Psoas muscle (tissue), 8 donors: ENCODE measurements around the gene C11orf54. TPM values are rescaled to one million over a fixed set of nuclear protein-coding genes. Genes with fewer than 3 reads are reported as not detected.

Experiments
- ATAC-seq, 4 donors: fragments of 200-7000 bp; cut with Tn5 transposase; one replicate each; pipeline ENCODE4 v1.9.1; 2020; ENCODE audit warnings: moderate library complexity in 3 of 4, mild to moderate bottlenecking in 2 of 4
- DNase-seq, 2 donors: peaks; one replicate each; pipeline ENCODE4 v3.0.0-alpha.2; 2020
- H3K27ac ChIP-seq: fragments of 200-600 bp; one replicate; pipeline ENCODE4 v1.8.0; 2022
- H3K27me3 ChIP-seq, 3 donors: fragments of 200-600 bp in 1 of 3; one replicate each; pipeline versions ENCODE4 v1.6.1 to v1.8.0; 2013 to 2022; ENCODE audit warnings: low read length in 2 of 3, mild to moderate bottlenecking in 2 of 3, moderate library complexity in 1 of 3; ENCODE audit not compliant: insufficient read depth in 3 of 3
- H3K36me3 ChIP-seq, 2 donors: fragments of 200-600 bp in 1 of 2; one replicate each; pipeline versions ENCODE4 v1.6.1 to v1.8.0; 2013 to 2022; ENCODE audit warnings: low read depth in 1 of 2, mild to moderate bottlenecking in 1 of 2, moderate library complexity in 1 of 2; ENCODE audit not compliant: insufficient read depth in 1 of 2
- H3K4me1 ChIP-seq: fragments of 200-600 bp; one replicate; pipeline ENCODE4 v1.8.0; 2022
- H3K4me3 ChIP-seq: fragments of 200-600 bp; one replicate; pipeline ENCODE4 v1.8.0; 2022; ENCODE audit warnings: mild to moderate bottlenecking
- H3K9me3 ChIP-seq: fragments of 200-600 bp; one replicate; pipeline ENCODE4 v1.8.0; 2022
- CTCF ChIP-seq: fragments of 200-600 bp; IDR thresholded peaks from one replicate; pipeline ENCODE4 v1.8.0; 2022; ENCODE audit warnings: antibody characterized with exemption
- WGBS, 3 donors: extraction: QIAGEN DNeasy Blood & Tissue Kit; methylation state at CpG; one replicate each; pipeline versions ENCODE4 v1.1.6 to v1.1.7; 2013; 5-methylcytosine and 5-hydroxymethylcytosine counted together
- intact Hi-C, 2 donors: fragments of 100-400 bp; cut with DNase I; formaldehyde crosslinking; loops; one replicate each; pipeline versions ENCODE4 v1.11.0 to v1.14.2; 2022
- polyA plus RNA-seq, 3 donors: library from polyadenylated mRNA; stranded (reverse); fragments of 200-250 nt; gene quantifications; one replicate each; pipeline ENCODE4 v1.2.3, GENCODE V29; 2013
- total RNA-seq, 4 donors: library from RNA; stranded (reverse); fragmentation: NEBNext Ultra II Directional in 2 of 4; extraction: Animal tissue kit (Norgen Biotek cat#: 25700) in 2 of 4; gene quantifications; one replicate each; pipeline versions ENCODE4 v1.2.1 to v1.2.4, GENCODE V29; 2021 to 2023
- donor health status: healthy with polysubstance abuse.
- donor health status: DM: no; HTN: no; CAD: no; lungs with moderate emphysema.
- donor health status: Bipolar disorder and iron deficiency.
- donor health status: healthy.
- donor health status: DM: yes; HTN: yes; CAD: no.
- donor health status: DM: no; HTN: no; CAD: no.
- donor health status: DM: no; HTN: no; CAD: no.
- donor health status: DM: yes; HTN: yes; CAD: no.

The C11orf54 gene
- total and polyA plus RNA-seq, 7 donors = 17.6 to 60.6 (median 26.2) TPM

GRCh38 chr11:93727985-93728791, 13.3 kb upstream of the C11orf54 start:
- DNase-seq (no peak), ATAC-seq (peak in 3 of 4 donors; percentile 21 to 34 (median 31))
- Histone ChIP-seq H3K27ac (no peak overlapping the region), H3K36me3 (peaks cover 17 to 99% of the 10 kb centered on the region in 2 donors), H3K4me1 (no peaks in the 10 kb centered on the region), H3K9me3 (no peaks in the 10 kb centered on the region), H3K27me3 (no peaks in the 10 kb centered on the region), H3K4me3 (no peak overlapping the region)
- 51 to 57% (median 53%) methylated on average over 4 of the region's 4 CpGs for WGBS, 3 donors
- no peak for TF ChIP-seq CTCF
- intact Hi-C loops = no loop called here

GRCh38 chr11:93728792-93729128, 12.7 kb upstream of the C11orf54 start:
- Histone ChIP-seq H3K4me1 (no peaks in the 10 kb centered on the region), H3K27ac (no peak overlapping the region), H3K36me3 (peaks cover 20 to 99% of the 10 kb centered on the region in 2 donors), H3K9me3 (no peaks in the 10 kb centered on the region), H3K27me3 (no peaks in the 10 kb centered on the region), H3K4me3 (no peak overlapping the region)
- DNase-seq = no peak
- no peak for TF ChIP-seq CTCF
- ATAC-seq = peak in 2 of 4 donors; percentile 10 to 21
- intact Hi-C loops = no loop called here
- WGBS, 3 donors = 90 to 98% (median 93%) methylated on average over 2 of the region's 2 CpGs

- 92 to 96% (median 93%) methylated on average over 5 of the region's 5 CpGs for WGBS, 3 donors
- Histone ChIP-seq H3K27ac (no peak overlapping the region), H3K27me3 (no peaks in the 10 kb centered on the region), H3K4me1 (no peaks in the 10 kb centered on the region), H3K36me3 (peaks cover 20 to 99% of the 10 kb centered on the region in 2 donors), H3K4me3 (no peak overlapping the region), H3K9me3 (no peaks in the 10 kb centered on the region)
- no peak for DNase-seq
- intact Hi-C loops = no loop called here
- ATAC-seq = peak; percentile 20 to 38 (median 30)
- no peak for TF ChIP-seq CTCF
Measured at GRCh38 chr11:93729129-93729616, 12.3 kb upstream of the C11orf54 start.

GRCh38 chr11:93730108-93731107, 11.1 kb upstream of the C11orf54 start:
- Histone ChIP-seq H3K9me3 (no peaks in the 10 kb centered on the region), H3K27ac (no peak overlapping the region), H3K4me3 (no peak overlapping the region), H3K36me3 (peaks cover 28 to 100% of the 10 kb centered on the region in 2 donors), H3K4me1 (no peaks in the 10 kb centered on the region), H3K27me3 (no peaks in the 10 kb centered on the region)
- no peak for TF ChIP-seq CTCF
- ATAC-seq (no peak), DNase-seq (no peak)
- WGBS, 3 donors = 89 to 92% (median 89%) methylated on average over 5 of the region's 5 CpGs
- intact Hi-C loops = loop anchor here (5.0 to 10.0 kb wide), 3 partner anchors 33 to 56 kb away; no protein-coding TSS in a partner anchor
